Measurements from ENCODE around the gene PRELID2. TPM values are rescaled to one million over a fixed set of nuclear protein-coding genes. Genes with fewer than 3 reads are reported as not detected.

PRELID2 gene
- total and polyA plus RNA-seq, 2 donors (not counting 3 experiments of a cell fraction or from before 2014, with no cell fraction given), result 3.2 to 16.4 TPM

GRCh38 chr5:145811834-145812625 is 23.1 kb downstream of the PRELID2 start:
- no peak for FAIRE-seq

More at GRCh38 chr5:145811834-145812625, 23.1 kb downstream of the PRELID2 start:
- dilution Hi-C loops (cut with MboI; ENCODE audit: extremely low pct_ligation_motif_present, low sequenced_read_pairs) (no loop called here), intact Hi-C loops (cut with micrococcal nuclease) (loop anchor here (1.0 kb wide), 3 partner anchors 111 to 131 kb away; no protein-coding TSS in a partner anchor)
- Histone ChIP-seq H4K20me1 (replicated peaks; ENCODE audit: control insufficient read depth, extremely low read depth, insufficient read depth, low read length) (no peaks in the 10 kb centered on the region), H3K4me3 (replicated peaks in 1 of 3; ENCODE audit: insufficient read depth in 1 of 3, low read depth in 1 of 3, low read length in 3 of 3) (no peak overlapping the region), H3K9me1 (replicated peaks; ENCODE audit: control insufficient read depth, extremely low read depth, insufficient read depth, low read length) (no peaks in the 10 kb centered on the region), H3K27me3 (ENCODE audit: control insufficient read depth in 2 of 2, insufficient read depth in 2 of 2, low read length in 2 of 2) (no peaks in the 10 kb centered on the region), H3K79me2 (ENCODE audit: control insufficient read depth, insufficient read depth, low read length) (no peaks in the 10 kb centered on the region), H3K27ac (ENCODE audit: insufficient read depth, low read depth, low read length) (no peak overlapping the region), H3K36me3 (ENCODE audit: control insufficient read depth in 2 of 2, extremely low read depth in 1 of 2, insufficient read depth in 2 of 2, low read length in 2 of 2) (no peaks in the 10 kb centered on the region), H3K4me1 (ENCODE audit: control insufficient read depth, extremely low read depth, insufficient read depth, low read length) (no peaks in the 10 kb centered on the region), H3K9ac (replicated peaks; ENCODE audit: extremely low read depth, insufficient read depth, low read length) (no peak overlapping the region), H3K9me3 (replicated peaks; ENCODE audit: control insufficient read depth, insufficient read depth, low read length) (no peaks in the 10 kb centered on the region), H2AFZ (ENCODE audit: low read depth, low read length) (no peak overlapping the region), H3K4me2 (ENCODE audit: insufficient read depth, low read length) (no peak overlapping the region)
- ChIA-PET POLR2A (interaction anchor here (0.7 kb wide), 1 partner anchor 1584 kb away, joined by 4 read pairs; no protein-coding TSS in a partner anchor), CTCF (interaction anchor here (0.5 to 3.2 kb wide), 38 partner anchors 8 to 1607 kb away, joined by 3 to 93 read pairs (median 6); partner anchors contain the start of gene PRELID2)
- BruUV-seq (replicated peaks), result no TSS peak
- DNase-seq (ENCODE audit: low read depth, low spot score), result peak; percentile 69
- TF ChIP-seq POLR2A (IDR thresholded peaks at IDR 0.05; ENCODE audit: low read depth, low read length) (no peak), EZH2 (IDR thresholded peaks at IDR 0.05; ENCODE audit: borderline replicate concordance, low read depth, low read length, severe bottlenecking) (no peak), CTCF (IDR thresholded peaks at IDR 0.05; ENCODE audit: extremely low read depth in 1 of 2, insufficient read depth in 1 of 2, low read depth in 1 of 2, low read length in 2 of 2) (peak; percentile 27 to 43), GATA2 (IDR thresholded peaks at IDR 0.05; ENCODE audit: insufficient read depth, insufficient read length, low read depth, low read length) (no peak), JUN (IDR thresholded peaks at IDR 0.05; ENCODE audit: borderline replicate concordance, insufficient read depth, insufficient read length, low read depth) (no peak), MAX (IDR thresholded peaks at IDR 0.05; ENCODE audit: insufficient read depth, insufficient read length) (no peak), POLR2AphosphoS5 (IDR thresholded peaks at IDR 0.05; ENCODE audit: insufficient read depth, low read depth, low read length) (no peak), FOS (IDR thresholded peaks at IDR 0.05; ENCODE audit: borderline replicate concordance, insufficient read depth, low read length) (no peak)
